ACC112 (cell line): ENCODE results near the gene PLCD4.

Experiments
- H2AFZ ChIP-seq: fragments of 200-600 bp; sonication (generic); one replicate; pipeline ENCODE4 v1.6.0; 2017; ENCODE audit warnings: antibody characterized with exemption, low read length; ENCODE audit not compliant: unreplicated experiment
- H3K27ac ChIP-seq: fragments of 200-600 bp; sonication (generic); 2 replicates; pipeline ENCODE4 v1.5.1; 2014; ENCODE audit warnings: low read depth, mild to moderate bottlenecking, antibody characterized with exemption, low read length, moderate library complexity
- H3K27me3 ChIP-seq: fragments of 200-600 bp; sonication (generic); 2 replicates; pipeline ENCODE4 v1.6.1; 2014; ENCODE audit warnings: mild to moderate bottlenecking, antibody characterized with exemption, low read length, moderate library complexity, mixed read lengths; ENCODE audit not compliant: insufficient read depth
- H3K36me3 ChIP-seq: fragments of 200-600 bp; sonication (generic); 2 replicates; pipeline ENCODE4 v1.6.1; 2016; ENCODE audit warnings: mild to moderate bottlenecking, antibody characterized with exemption, low read length, moderate library complexity, mixed read lengths; ENCODE audit not compliant: insufficient read depth
- H3K4me1 ChIP-seq: fragments of 200-600 bp; sonication (generic); one replicate; pipeline ENCODE4 v1.6.1; 2016; ENCODE audit warnings: low read length, mixed read lengths; ENCODE audit not compliant: insufficient read depth, unreplicated experiment, control insufficient read depth
- H3K4me3 ChIP-seq: fragments of 200-600 bp; sonication (generic); 2 replicates; pipeline ENCODE4 v1.5.1; 2014; ENCODE audit warnings: mild to moderate bottlenecking, low read depth, low read length
- H3K79me2 ChIP-seq: fragments of 200-600 bp; sonication (generic); one replicate; pipeline ENCODE4 v1.6.0; 2016; ENCODE audit warnings: low read length; ENCODE audit not compliant: control insufficient read depth, unreplicated experiment, insufficient read depth

Gene PLCD4

DNA sequence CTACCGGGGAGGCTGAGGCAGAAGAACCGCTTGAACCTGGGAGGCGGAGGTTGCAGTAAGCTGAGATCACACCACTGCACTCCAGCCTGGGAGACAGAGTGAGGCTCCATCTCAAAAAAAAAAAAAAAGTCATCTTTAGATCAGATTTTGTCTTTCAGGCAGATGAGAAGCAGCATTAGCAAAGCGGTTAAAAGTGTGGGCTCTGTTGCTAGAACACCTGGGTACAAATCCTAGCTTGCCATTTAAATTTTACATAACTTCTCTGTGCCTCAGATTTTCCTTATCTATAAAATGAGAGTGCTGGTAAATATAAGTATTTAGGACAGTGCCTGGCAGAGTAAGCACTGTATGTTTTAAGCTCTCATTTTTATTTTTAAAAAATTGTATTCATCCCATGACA is 30.8 kb upstream of the PLCD4 start:
- Histone ChIP-seq H3K36me3 (peaks cover 4% of the 10 kb centered on the region; the same call in 1 of the 2 replicates), H3K79me2 (peaks cover 86% of the 10 kb centered on the region), H2AFZ (no peak overlapping the region), H3K27ac (no peak overlapping the region), H3K27me3 (no peaks in the 10 kb centered on the region), H3K4me1 (peaks cover 14% of the 10 kb centered on the region), H3K4me3 (no peak overlapping the region)

- Histone ChIP-seq H3K4me3 (no peak overlapping the region), H3K4me1 (peaks cover 13% of the 10 kb centered on the region), H2AFZ (no peak overlapping the region), H3K27me3 (no peaks in the 10 kb centered on the region), H3K36me3 (peaks cover 5% of the 10 kb centered on the region; the same call in 1 of the 2 replicates), H3K27ac (no peak overlapping the region), H3K79me2 (peaks cover 78% of the 10 kb centered on the region)
Observed at GRCh38 chr2:218577482-218578220, 30.0 kb upstream of the PLCD4 start.

DNA sequence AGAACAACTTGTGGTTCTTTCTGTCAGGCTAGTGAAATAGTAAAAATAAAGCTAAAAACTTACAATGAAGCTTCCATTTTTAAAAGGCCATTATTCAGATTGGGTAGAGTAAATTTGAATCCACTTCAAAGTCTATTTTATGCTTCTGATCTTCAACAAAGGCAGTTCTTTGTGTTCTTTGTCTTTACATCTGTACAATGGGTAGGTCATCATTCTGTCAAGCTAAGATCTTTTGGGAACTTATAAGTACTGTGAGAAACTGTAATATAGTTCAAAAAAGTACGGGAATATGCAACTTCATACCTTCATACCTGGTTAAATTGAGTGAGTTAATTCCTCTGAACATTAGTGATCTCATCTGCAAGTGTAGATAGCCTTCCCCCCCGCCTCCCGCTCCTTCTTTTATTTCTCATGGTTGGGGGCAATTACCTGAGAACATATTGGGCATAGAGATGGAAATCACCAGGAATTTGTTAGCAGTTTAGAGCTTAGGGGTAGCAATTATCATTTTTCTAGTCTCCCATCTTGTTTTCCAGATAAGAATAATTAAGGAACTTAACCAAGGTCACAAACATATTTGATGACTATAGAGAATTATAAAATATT is 29.3 kb upstream of the PLCD4 start:
- no peak overlapping the region for H3K27ac ChIP-seq
- peaks cover 72% of the 10 kb centered on the region for H3K79me2 ChIP-seq
- H3K4me3 ChIP-seq: no peak overlapping the region
- H2AFZ ChIP-seq: no peak overlapping the region
- no peaks in the 10 kb centered on the region for H3K27me3 ChIP-seq
- peaks cover 14% of the 10 kb centered on the region for H3K4me1 ChIP-seq
- H3K36me3 ChIP-seq: peaks cover 10% of the 10 kb centered on the region

- peaks cover 19% of the 10 kb centered on the region for H3K36me3 ChIP-seq
- no peak overlapping the region for H3K4me3 ChIP-seq
- peak overlapping the region; percentile 36 for H3K27ac ChIP-seq
- no peak overlapping the region for H2AFZ ChIP-seq
- no peaks in the 10 kb centered on the region for H3K27me3 ChIP-seq
- H3K4me1 ChIP-seq: peaks cover 14% of the 10 kb centered on the region
- H3K79me2 ChIP-seq: peaks cover 44% of the 10 kb centered on the region
Observed at GRCh38 chr2:218582076-218582475, 25.6 kb upstream of the PLCD4 start.

DNA sequence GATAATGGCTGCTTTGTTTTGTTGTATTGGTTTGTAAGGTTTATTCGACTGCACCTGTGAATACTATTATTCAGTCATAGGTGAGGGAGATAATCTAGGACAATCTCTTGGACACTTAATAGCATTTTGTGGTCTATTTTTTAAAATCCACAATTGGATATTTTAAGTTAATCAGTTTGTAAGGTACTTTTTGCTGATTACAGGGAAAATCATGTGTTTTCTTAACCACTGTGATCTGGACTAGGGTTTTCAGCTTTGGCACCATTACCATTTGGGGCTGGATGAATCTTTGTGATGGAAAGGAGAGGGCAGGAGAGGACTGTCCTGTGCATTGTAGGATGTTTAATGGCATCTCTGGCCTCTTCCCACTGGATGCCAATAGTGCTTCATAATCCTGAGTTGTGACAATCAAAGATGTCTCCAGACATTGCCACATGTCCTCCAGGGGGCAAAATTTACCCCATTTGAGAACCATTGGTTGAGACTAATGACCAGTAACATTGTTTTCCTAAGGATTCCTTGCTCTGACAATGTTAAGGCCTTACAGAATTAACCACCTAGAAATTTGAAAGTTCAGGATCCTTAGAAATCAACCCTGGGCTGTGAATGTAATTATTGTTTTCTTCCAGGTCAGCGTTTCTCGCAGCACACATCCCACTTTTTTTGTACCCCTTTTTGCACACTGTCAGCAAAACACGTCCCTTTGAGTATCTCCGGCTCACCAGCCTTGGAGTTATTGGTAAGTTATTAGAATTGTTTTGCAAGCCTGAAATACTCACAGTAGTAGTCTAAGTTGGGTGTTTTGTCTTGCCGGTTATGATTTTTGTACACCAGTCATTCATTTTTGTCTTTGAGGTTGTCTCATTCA is 23.5 kb upstream of the PLCD4 start:
- Histone ChIP-seq H3K36me3 (peaks cover 19% of the 10 kb centered on the region), H3K4me3 (no peak overlapping the region), H3K79me2 (peaks cover 24% of the 10 kb centered on the region), H3K27me3 (no peaks in the 10 kb centered on the region), H2AFZ (no peak overlapping the region), H3K4me1 (peaks cover 14% of the 10 kb centered on the region), H3K27ac (no peak overlapping the region)

- H3K4me3 ChIP-seq: no peak overlapping the region
Observed at GRCh38 chr2:218585541-218585940, 22.2 kb upstream of the PLCD4 start.

GRCh38 chr2:218605432-218605831 is 2.3 kb upstream of the PLCD4 start:
- H3K4me3 ChIP-seq: no peak overlapping the region

More at GRCh38 chr2:218585541-218585940, 22.2 kb upstream of the PLCD4 start:
- peaks cover 19% of the 10 kb centered on the region for H3K36me3 ChIP-seq
- H2AFZ ChIP-seq: no peak overlapping the region
- no peaks in the 10 kb centered on the region for H3K27me3 ChIP-seq
- H3K4me1 ChIP-seq: peaks cover 14% of the 10 kb centered on the region
- H3K27ac ChIP-seq: no peak overlapping the region
- peaks cover 18% of the 10 kb centered on the region for H3K79me2 ChIP-seq

GRCh38 chr2:218615868-218616315 is 8.2 kb downstream of the PLCD4 start:
- H3K27ac ChIP-seq: no peak overlapping the region
- H3K4me3 ChIP-seq: no peak overlapping the region
- H3K79me2 ChIP-seq: no peaks in the 10 kb centered on the region
- no peaks in the 10 kb centered on the region for H3K27me3 ChIP-seq
- no peak overlapping the region for H2AFZ ChIP-seq
- no peaks in the 10 kb centered on the region for H3K4me1 ChIP-seq
- no peaks in the 10 kb centered on the region for H3K36me3 ChIP-seq

More at GRCh38 chr2:218605432-218605831, 2.3 kb upstream of the PLCD4 start:
- H3K27ac ChIP-seq: no peak overlapping the region
- no peaks in the 10 kb centered on the region for H3K36me3 ChIP-seq
- H3K27me3 ChIP-seq: no peaks in the 10 kb centered on the region
- no peaks in the 10 kb centered on the region for H3K79me2 ChIP-seq
- H2AFZ ChIP-seq: no peak overlapping the region
- peaks cover 19% of the 10 kb centered on the region for H3K4me1 ChIP-seq

DNA sequence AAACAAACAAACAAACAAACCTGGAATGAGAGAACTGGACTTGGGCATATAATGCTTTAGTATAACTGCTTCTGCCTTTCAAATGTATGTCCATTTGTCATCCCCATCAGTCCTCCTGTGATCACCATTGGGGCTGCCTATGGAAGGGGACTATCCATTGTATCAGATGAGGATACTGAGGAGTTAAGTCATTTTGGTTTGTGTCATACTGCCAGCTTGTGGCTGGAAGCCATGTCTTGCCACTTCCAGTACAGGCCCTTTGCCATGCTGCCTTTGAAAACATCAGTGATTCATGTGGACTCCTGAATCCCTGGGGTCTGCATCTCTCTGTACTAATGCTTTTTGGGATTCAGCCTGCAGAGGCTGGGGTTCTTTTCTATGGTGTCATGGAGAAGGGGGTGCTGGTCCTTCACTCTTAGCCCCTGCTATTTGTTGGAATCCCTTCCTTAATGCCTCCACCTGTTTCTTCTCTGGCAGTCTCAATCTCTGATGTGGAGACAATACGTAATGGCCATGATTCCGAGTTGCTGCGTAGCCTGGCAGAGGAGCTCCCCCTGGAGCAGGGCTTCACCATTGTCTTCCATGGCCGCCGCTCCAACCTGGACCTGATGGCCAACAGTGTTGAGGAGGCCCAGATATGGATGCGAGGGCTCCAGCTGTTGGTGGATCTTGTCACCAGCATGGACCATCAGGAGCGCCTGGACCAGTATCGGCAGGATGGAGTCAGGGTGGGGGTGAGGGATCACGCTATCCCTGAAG is 10.6 kb downstream of the PLCD4 start:
- no peak overlapping the region for H2AFZ ChIP-seq
- peaks cover 8% of the 10 kb centered on the region for H3K4me1 ChIP-seq
- H3K4me3 ChIP-seq: no peak overlapping the region
- H3K79me2 ChIP-seq: no peaks in the 10 kb centered on the region
- H3K27ac ChIP-seq: no peak overlapping the region
- no peaks in the 10 kb centered on the region for H3K36me3 ChIP-seq
- no peaks in the 10 kb centered on the region for H3K27me3 ChIP-seq

DNA sequence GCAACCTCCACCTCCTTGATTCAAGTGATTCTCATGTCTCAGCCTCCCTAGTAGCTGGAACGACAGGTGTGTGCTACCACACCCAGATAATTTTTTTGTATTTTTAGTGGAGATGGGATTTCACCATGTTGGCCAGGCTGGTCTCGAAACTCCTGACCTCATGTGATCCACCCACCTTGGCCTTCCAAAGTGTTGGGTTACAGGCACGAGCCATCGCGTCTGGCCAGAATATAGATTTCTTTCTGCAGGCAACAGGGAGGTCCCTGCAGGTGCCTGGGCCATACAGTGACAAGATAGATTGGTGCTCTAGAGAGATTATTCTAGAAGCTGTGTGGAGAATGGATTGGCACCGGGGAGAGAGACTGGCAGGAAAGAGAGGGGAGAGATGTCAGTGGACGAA is 13.3 kb downstream of the PLCD4 start:
- H3K4me1 ChIP-seq: peaks cover 8% of the 10 kb centered on the region
- H3K27me3 ChIP-seq: no peaks in the 10 kb centered on the region
- H2AFZ ChIP-seq: no peak overlapping the region
- no peaks in the 10 kb centered on the region for H3K79me2 ChIP-seq
- H3K36me3 ChIP-seq: no peaks in the 10 kb centered on the region
- no peak overlapping the region for H3K4me3 ChIP-seq
- H3K27ac ChIP-seq: no peak overlapping the region
